Sigmoid colon (tissue), 7 donors: ENCODE measurements around the gene MYH4. TPM values are rescaled to one million over a fixed set of nuclear protein-coding genes. Genes with fewer than 3 reads are reported as not detected.

ENCODE experiments used
- DNase-seq: peaks from one replicate; pipeline ENCODE4 v3.0.0-alpha.2; 2019
- H3K27ac ChIP-seq, 4 donors: fragments of 200-600 bp; sonication (generic); one replicate each; pipeline ENCODE4 v1.5.1; 2016 to 2019; ENCODE audit warnings: mild to moderate bottlenecking in 1 of 4
- H3K27me3 ChIP-seq, 3 donors: fragments of 200-600 bp; sonication (generic); one replicate each; pipeline ENCODE4 v1.5.1; 2019; ENCODE audit warnings: mild to moderate bottlenecking in 1 of 3
- H3K36me3 ChIP-seq, 4 donors: fragments of 200-600 bp; sonication (generic); one replicate each; pipeline ENCODE4 v1.5.1; 2016 to 2019
- H3K4me1 ChIP-seq, 4 donors: fragments of 200-600 bp; sonication (generic); one replicate each; pipeline ENCODE4 v1.5.1; 2017 to 2019
- H3K4me3 ChIP-seq, 4 donors: fragments of 200-600 bp; sonication (generic); one replicate each; pipeline ENCODE4 v1.5.1; 2017 to 2019; ENCODE audit warnings: mild to moderate bottlenecking in 2 of 4, moderate library complexity in 1 of 4
- H3K9me3 ChIP-seq, 4 donors: fragments of 200-600 bp in 3 of 4; sonication (generic) in 3 of 4; one replicate each; pipeline versions ENCODE4 v1.5.1 to v1.6.1; 2013 to 2019
- CTCF ChIP-seq, 4 experiments: fragments of 450-650 bp in 3 of 4; fragments of 200-600 bp in 1 of 4; IDR thresholded peaks; one replicate each; pipeline ENCODE4 v1.5.1; 2016 to 2019; ENCODE audit warnings: antibody characterized with exemption in 4 of 4, mild to moderate bottlenecking in 3 of 4, moderate library complexity in 2 of 4
- EP300 ChIP-seq, 4 donors: sonication (generic); formaldehyde crosslinking; IDR thresholded peaks; one replicate each; pipeline ENCODE4 v1.6.1; 2017; ENCODE audit warnings: antibody characterized with exemption in 4 of 4
- POLR2A ChIP-seq, 2 donors: fragments of 450-650 bp; IDR thresholded peaks; one replicate each; pipeline ENCODE4 v1.6.1; 2016; ENCODE audit warnings: antibody characterized with exemption in 2 of 2, mild to moderate bottlenecking in 2 of 2, moderate library complexity in 2 of 2
- POLR2AphosphoS5 ChIP-seq, 4 donors: sonication (generic); formaldehyde crosslinking; IDR thresholded peaks; one replicate each; pipeline ENCODE4 v1.6.1; 2017; ENCODE audit warnings: antibody characterized with exemption in 4 of 4
- WGBS, 2 donors: extraction: QIAGEN DNeasy Blood & Tissue Kit; methylation state at CpG; one replicate each; pipeline ENCODE4 v1.1.7; 2013; 5-methylcytosine and 5-hydroxymethylcytosine counted together
- intact Hi-C: fragments of 100-400 bp; cut with DNase I; formaldehyde crosslinking; loops from one replicate; pipeline ENCODE4 v1.15.1; 2023
- polyA plus RNA-seq, 3 donors: library from polyadenylated mRNA; stranded (reverse); fragments of 200-250 nt; gene quantifications; one replicate each; pipeline ENCODE4 v1.2.3, GENCODE V29; 2013
- total RNA-seq, 4 donors: library from RNA; depleted of rRNA; stranded (reverse); fragments of >200 nt; gene quantifications; one replicate each; pipeline ENCODE4 v1.1.0, GENCODE V29; 2016
- donor health status: healthy with polysubstance abuse.
- donor health status: Bipolar disorder and iron deficiency.
- donor health status: healthy.

Gene MYH4
- total and polyA plus RNA-seq, 7 donors, result 0.03 TPM; not detected in 6

DNA sequence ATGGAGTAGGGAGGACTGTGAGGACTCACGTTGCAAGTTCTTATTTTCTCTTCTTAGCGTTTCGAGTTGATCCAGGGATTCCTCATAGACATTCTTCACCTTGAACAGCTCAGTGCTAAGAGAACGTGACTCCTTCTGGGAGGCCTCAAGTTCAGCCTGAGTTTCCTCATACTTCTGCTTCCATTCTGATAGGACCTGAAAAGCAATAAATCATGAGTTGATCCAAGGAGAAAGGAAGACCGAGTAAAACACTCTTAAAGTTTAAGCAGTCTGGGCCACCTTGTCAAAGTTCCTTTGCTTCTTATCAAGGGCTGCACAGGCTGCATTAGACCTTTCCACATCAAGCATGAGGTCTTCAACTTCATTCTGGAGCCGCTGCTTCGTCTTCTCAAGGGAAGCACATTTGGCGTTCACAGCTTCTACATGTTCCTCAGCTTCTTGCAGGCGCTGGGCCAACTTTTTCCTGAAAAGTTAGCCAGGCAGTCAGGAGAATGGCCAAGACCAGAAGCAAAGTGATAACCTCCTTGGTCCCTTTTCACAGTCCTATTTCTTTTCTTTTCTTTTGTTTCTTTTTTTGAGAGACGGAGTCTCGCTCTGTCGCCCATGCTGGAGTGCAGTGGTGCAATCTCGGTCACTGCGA is 72.7 kb downstream of the MYH4 start:
- WGBS, 2 donors, result 77 to 89% methylated on average over 14 of the region's 14 CpGs
- no peak for DNase-seq
- intact Hi-C loops, result no loop called here

DNA sequence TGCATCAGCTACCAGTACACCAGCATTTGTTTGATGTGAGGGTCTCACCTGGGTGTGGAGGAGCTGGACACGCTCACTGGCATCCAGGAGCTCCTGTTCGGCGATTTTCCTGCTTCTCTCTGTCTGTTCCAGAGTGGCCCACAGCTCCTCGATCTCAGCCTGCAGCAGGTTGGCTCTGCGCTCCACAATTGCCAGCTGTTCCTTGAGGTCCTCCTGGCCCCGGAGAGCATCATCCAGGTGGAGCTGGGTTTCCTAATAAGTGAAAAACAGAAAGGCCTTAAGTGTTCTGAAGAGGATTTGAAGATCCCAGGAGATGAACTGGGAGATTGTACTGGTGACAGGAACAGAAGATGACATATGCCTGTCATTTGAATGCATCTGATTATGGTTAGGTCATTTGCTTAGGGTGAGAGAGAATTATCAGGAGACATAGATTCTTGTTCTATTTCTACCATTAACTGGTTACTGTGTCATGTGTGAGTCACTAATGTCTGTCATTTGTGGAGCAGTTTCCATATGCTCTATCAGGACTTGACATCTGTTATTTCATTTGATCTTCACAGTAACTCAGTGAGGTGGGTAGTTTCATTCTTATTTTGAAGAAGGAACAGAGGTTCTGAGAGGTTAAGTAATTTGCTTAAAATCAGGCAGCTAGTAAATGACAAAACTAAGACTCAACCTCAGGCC is 75.0 kb downstream of the MYH4 start:
- Histone ChIP-seq H3K27me3 (no peaks in the 10 kb centered on the region), H3K4me3 (no peak overlapping the region), H3K9me3 (no peaks in the 10 kb centered on the region), H3K27ac (no peak overlapping the region), H3K36me3 (no peaks in the 10 kb centered on the region), H3K4me1 (no peaks in the 10 kb centered on the region)
- WGBS, 2 donors, result 92 to 93% methylated on average over 6 of the region's 6 CpGs
- no peak for DNase-seq
- intact Hi-C loops, result no loop called here
- TF ChIP-seq POLR2AphosphoS5 (IDR thresholded peaks at IDR 0.05) (no peak), CTCF (IDR thresholded peaks at IDR 0.05) (no peak), EP300 (IDR thresholded peaks at IDR 0.05) (no peak), POLR2A (IDR thresholded peaks at IDR 0.05) (no peak)

More for the DNA sequence above, 72.7 kb downstream of the MYH4 start:
- H3K4me3 ChIP-seq, result no peak overlapping the region
- no peaks in the 10 kb centered on the region for H3K36me3 ChIP-seq
- no peaks in the 10 kb centered on the region for H3K9me3 ChIP-seq
- no peak overlapping the region for H3K27ac ChIP-seq
- no peaks in the 10 kb centered on the region for H3K27me3 ChIP-seq
- TF ChIP-seq POLR2A (IDR thresholded peaks at IDR 0.05) (no peak), POLR2AphosphoS5 (IDR thresholded peaks at IDR 0.05) (no peak), EP300 (IDR thresholded peaks at IDR 0.05) (no peak), CTCF (IDR thresholded peaks at IDR 0.05) (no peak)
- H3K4me1 ChIP-seq, result no peaks in the 10 kb centered on the region

Other genes starting within 250 kb of the MYH4 start
- gene MYH13, start 96.6 kb downstream of the MYH4 start, total RNA-seq, result not detected
- under 1 TPM in 1 of 3 donors, not detected in 2; 0.06 TPM for gene MYH13, start 96.6 kb downstream of the MYH4 start, polyA plus RNA-seq
- gene MYH8, start 47.6 kb downstream of the MYH4 start, total RNA-seq, result not detected
- gene MYH8, start 47.6 kb downstream of the MYH4 start, polyA plus RNA-seq, result not detected
- under 1 TPM in 1 of 4 donors, not detected in 3; 0.55 TPM for gene MYH1, start 49.0 kb upstream of the MYH4 start, total RNA-seq
- under 1 TPM in 2 of 3 donors, not detected in 1; 0.01 to 0.60 TPM for gene MYH1, start 49.0 kb upstream of the MYH4 start, polyA plus RNA-seq
- 1 to 10 TPM in 1 of 4 donors, under 1 TPM in 2, not detected in 1; 0.14 to 2.8 (median 0.36) TPM for gene MYH2, start 80.1 kb upstream of the MYH4 start, total RNA-seq
- gene MYH2, start 80.1 kb upstream of the MYH4 start, polyA plus RNA-seq, result under 1 TPM in 1 of 3 donors, not detected in 2; 0.60 TPM
- gene MYH3, start 187.8 kb upstream of the MYH4 start, total RNA-seq, result 100 to 1,000 TPM in 1 of 4 donors, 1 to 10 TPM in 2, under 1 TPM in 1; 0.82 to 108 (median 2.0) TPM
- gene MYH3, start 187.8 kb upstream of the MYH4 start, polyA plus RNA-seq, result 1 to 10 TPM in 2 of 3 donors, under 1 TPM in 1; 0.23 to 2.9 (median 1.2) TPM
- gene SCO1, start 228.0 kb upstream of the MYH4 start, total RNA-seq, result 10 to 100 TPM; 12.2 to 22.1 (median 17.9) TPM
- gene SCO1, start 228.0 kb upstream of the MYH4 start, polyA plus RNA-seq, result 10 to 100 TPM; 24.0 to 37.5 (median 26.7) TPM
- gene ADPRM, start 228.0 kb upstream of the MYH4 start, total RNA-seq, result 10 to 100 TPM in 3 of 4 donors, 1 to 10 TPM in 1; 7.6 to 16.6 (median 15.3) TPM
- 10 to 100 TPM in 2 of 3 donors, 1 to 10 TPM in 1; 7.4 to 11.4 (median 10.7) TPM for gene ADPRM, start 228.0 kb upstream of the MYH4 start, polyA plus RNA-seq